ENCODE results near the gene NCAM1. TPM values are rescaled to one million over a fixed set of nuclear protein-coding genes. Genes with fewer than 3 reads are reported as not detected.

NCAM1 gene
- total RNA-seq, 6 experiments from 2014 or later, result 1.2 to 2.4 (median 1.8) TPM

- TF ChIP-seq POLR2A (IDR thresholded peaks at IDR 0.05), result no peak
- TF ChIP-seq CTCF (IDR thresholded peaks at IDR 0.05), result no peak
- 72% methylated on average over 15 of the region's 19 CpGs for WGBS (ENCODE audit: insufficient coverage, low coverage, low lambda C conversion rate, missing lambda C conversion rate)
- Histone ChIP-seq H3K9me3 (no peaks in the 10 kb centered on the region), H3K36me3 (no peaks in the 10 kb centered on the region), H3K27me3 (no peaks in the 10 kb centered on the region), H3K4me3 (no peak overlapping the region), H3K27ac (no peak overlapping the region), H3K4me1 (no peaks in the 10 kb centered on the region)
- ATAC-seq (peak; percentile 14 to 86 (median 45)), DNase-seq (no peak)
- intact Hi-C loops (cut with DNase I), result no loop called here
Measured at GRCh38 chr11:113274713-113275582, 313.7 kb downstream of the NCAM1 start.

GRCh38 chr11:113275602-113276001 is 314.4 kb downstream of the NCAM1 start:
- DNase-seq (no peak), ATAC-seq (peak in 3 of 4 donors; percentile 31 to 57 (median 50))
- no peaks in the 10 kb centered on the region for H3K36me3 ChIP-seq
- WGBS (ENCODE audit: insufficient coverage, low coverage, low lambda C conversion rate, missing lambda C conversion rate), result 54% methylated on average over 7 of the region's 7 CpGs
- H3K9me3 ChIP-seq, result no peaks in the 10 kb centered on the region
- H3K27me3 ChIP-seq, result no peaks in the 10 kb centered on the region
- no peak overlapping the region for H3K27ac ChIP-seq
- intact Hi-C loops (cut with DNase I), result no loop called here
- TF ChIP-seq CTCF (IDR thresholded peaks at IDR 0.05) (no peak), POLR2A (IDR thresholded peaks at IDR 0.05) (no peak)
- no peak overlapping the region for H3K4me3 ChIP-seq
- no peaks in the 10 kb centered on the region for H3K4me1 ChIP-seq

GRCh38 chr11:113276466-113276865 is 315.2 kb downstream of the NCAM1 start:
- ATAC-seq (no peak), DNase-seq (no peak)
- no peak overlapping the region for H3K4me3 ChIP-seq
- no peaks in the 10 kb centered on the region for H3K36me3 ChIP-seq
- H3K27me3 ChIP-seq, result no peaks in the 10 kb centered on the region
- H3K4me1 ChIP-seq, result no peaks in the 10 kb centered on the region
- no peaks in the 10 kb centered on the region for H3K9me3 ChIP-seq
- TF ChIP-seq POLR2A (IDR thresholded peaks at IDR 0.05) (no peak), CTCF (IDR thresholded peaks at IDR 0.05) (no peak)
- H3K27ac ChIP-seq, result no peak overlapping the region
- intact Hi-C loops (cut with DNase I), result no loop called here
- 83% methylated on average over 2 of the region's 2 CpGs for WGBS (ENCODE audit: insufficient coverage, low coverage, low lambda C conversion rate, missing lambda C conversion rate)

GRCh38 chr11:113277907-113278306 is 316.7 kb downstream of the NCAM1 start:
- H3K36me3 ChIP-seq, result no peaks in the 10 kb centered on the region
- 86% methylated on average over 5 of the region's 5 CpGs for WGBS (ENCODE audit: insufficient coverage, low coverage, low lambda C conversion rate, missing lambda C conversion rate)
- ATAC-seq, result no peak
- no peak for TF ChIP-seq CTCF (IDR thresholded peaks at IDR 0.05)
- TF ChIP-seq POLR2A (IDR thresholded peaks at IDR 0.05), result no peak
- no peak for DNase-seq
- H3K27me3 ChIP-seq, result no peaks in the 10 kb centered on the region
- intact Hi-C loops (cut with DNase I), result no loop called here
- H3K4me3 ChIP-seq, result no peak overlapping the region
- H3K4me1 ChIP-seq, result no peaks in the 10 kb centered on the region
- no peaks in the 10 kb centered on the region for H3K9me3 ChIP-seq
- H3K27ac ChIP-seq, result no peak overlapping the region

Measured in right lobe of liver (tissue), 6 donors.